AG10803 (cell line): ENCODE results near the gene NEURL1.

Experiments used
- DNase-seq: peaks from one replicate; pipeline ENCODE4 v3.0.0; 2010; ENCODE audit warnings: low read depth
- H3K4me3 ChIP-seq: 2 replicates; pipeline ENCODE4 v1.5.1; 2011; ENCODE audit warnings: mild to moderate bottlenecking, low read length, control low read depth
- TF ChIP-seq, protein P1 (sequence below): conservative IDR thresholded peaks from 2 replicates; pipeline ENCODE4 v1.5.1; 2011; ENCODE audit warnings: mild to moderate bottlenecking, low read length, control low read depth, inconsistent platforms

Gene NEURL1

DNA sequence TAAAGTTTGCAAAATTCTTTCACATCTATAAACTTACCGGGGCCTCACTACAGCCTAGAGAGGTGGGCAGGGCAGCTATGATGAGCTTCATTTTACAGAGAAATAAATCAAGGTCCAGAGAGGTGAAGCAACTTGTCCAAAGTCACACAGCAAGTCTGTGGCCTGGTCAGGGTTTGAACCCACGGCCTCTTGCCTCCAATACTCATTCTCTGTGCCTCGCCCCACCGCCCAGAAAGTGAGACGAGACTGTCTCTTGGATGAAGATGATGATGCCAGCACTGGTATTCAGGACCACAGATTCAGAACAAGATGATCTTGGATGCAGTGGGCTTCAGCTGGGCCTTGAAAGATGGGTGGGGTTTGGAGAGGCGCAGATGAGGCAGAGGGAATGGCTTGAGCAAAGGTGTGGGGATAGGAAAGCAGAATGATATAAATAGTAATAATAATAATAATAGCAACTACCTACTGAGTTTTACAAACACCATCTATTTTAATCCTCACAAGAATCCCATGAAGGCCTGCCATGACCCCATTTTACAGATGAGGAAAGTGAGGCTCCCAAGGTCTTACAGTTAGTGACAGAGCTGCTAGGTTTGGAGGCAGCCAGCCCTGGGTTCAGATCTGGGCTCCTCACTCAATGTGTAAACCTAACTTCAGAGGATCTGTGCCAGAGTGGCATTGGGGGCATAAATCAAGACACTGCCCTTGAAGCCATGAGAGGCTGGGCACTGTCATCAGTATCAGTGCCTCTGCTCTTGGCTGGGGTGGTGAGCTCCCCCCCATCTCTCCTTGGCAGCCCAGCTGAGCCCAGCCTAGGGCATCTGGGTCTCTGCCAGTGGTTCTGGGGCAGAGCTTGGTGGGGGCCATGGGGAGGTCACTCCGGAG, 70.0 kb downstream of the NEURL1 start:
- H3K4me3 ChIP-seq, result no peak overlapping the region
- TF ChIP-seq, protein P1, sequence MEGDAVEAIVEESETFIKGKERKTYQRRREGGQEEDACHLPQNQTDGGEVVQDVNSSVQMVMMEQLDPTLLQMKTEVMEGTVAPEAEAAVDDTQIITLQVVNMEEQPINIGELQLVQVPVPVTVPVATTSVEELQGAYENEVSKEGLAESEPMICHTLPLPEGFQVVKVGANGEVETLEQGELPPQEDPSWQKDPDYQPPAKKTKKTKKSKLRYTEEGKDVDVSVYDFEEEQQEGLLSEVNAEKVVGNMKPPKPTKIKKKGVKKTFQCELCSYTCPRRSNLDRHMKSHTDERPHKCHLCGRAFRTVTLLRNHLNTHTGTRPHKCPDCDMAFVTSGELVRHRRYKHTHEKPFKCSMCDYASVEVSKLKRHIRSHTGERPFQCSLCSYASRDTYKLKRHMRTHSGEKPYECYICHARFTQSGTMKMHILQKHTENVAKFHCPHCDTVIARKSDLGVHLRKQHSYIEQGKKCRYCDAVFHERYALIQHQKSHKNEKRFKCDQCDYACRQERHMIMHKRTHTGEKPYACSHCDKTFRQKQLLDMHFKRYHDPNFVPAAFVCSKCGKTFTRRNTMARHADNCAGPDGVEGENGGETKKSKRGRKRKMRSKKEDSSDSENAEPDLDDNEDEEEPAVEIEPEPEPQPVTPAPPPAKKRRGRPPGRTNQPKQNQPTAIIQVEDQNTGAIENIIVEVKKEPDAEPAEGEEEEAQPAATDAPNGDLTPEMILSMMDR, result no peak
- DNase-seq, result no peak

- TF ChIP-seq, protein P1, result no peak
- H3K4me3 ChIP-seq, result no peak overlapping the region
- no peak for DNase-seq
Measured at GRCh38 chr10:103564116-103564501, 70.6 kb downstream of the NEURL1 start.

- no peak overlapping the region for H3K4me3 ChIP-seq
- DNase-seq, result no peak
- TF ChIP-seq, protein P1, result peak; percentile 53
Measured at GRCh38 chr10:103564776-103565520, 71.4 kb downstream of the NEURL1 start.

- peak; percentile 66 for DNase-seq
- no peak overlapping the region for H3K4me3 ChIP-seq
- TF ChIP-seq, protein P1, result no peak
Measured at GRCh38 chr10:103566536-103566935, 73.0 kb downstream of the NEURL1 start.

DNA sequence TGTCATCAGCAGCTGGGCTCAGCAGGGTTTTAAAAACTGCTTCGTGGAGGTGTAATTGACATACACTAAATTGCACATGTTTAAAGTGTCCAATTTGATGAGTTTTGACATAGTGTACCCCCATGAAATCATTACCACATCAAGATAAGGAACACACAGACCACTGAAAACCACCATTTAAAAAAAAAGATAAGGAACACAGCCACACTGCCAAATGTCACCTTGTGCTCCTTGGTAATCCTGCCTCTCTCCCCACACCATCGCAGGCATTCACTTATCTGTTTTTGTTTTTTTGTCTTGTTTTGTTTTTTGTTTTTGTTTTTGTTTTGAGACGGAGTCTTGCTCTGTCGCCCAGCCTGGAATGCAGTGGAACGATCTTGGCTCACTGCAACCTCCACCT, 75.0 kb downstream of the NEURL1 start:
- H3K4me3 ChIP-seq, result no peak overlapping the region
- TF ChIP-seq, protein P1, result no peak
- DNase-seq, result no peak

GRCh38 chr10:103569896-103570295, 76.4 kb downstream of the NEURL1 start:
- TF ChIP-seq, protein P1, result no peak
- peak; percentile 28 for DNase-seq
- H3K4me3 ChIP-seq, result no peak overlapping the region
